K562 (cell line): Measurements from ENCODE around the gene SRP54. TPM values are rescaled to one million over a fixed set of nuclear protein-coding genes. Genes with fewer than 3 reads are reported as not detected.

Source experiments
- ATAC-seq: fragments of 200-7000 bp; cut with Tn5 transposase; 3 replicates; pipeline ENCODE4 v1.9.1; 2020; ENCODE audit warnings: moderate library complexity
- BruUV-seq: library from RNA; stranded (reverse); fragments of 400-500 nt; replicated peaks from 2 replicates; lab custom pipeline; 2021; lab: Mats Ljungman, UMichigan
- CTCF ChIA-PET: fragments of 300-600 bp; formaldehyde crosslinking; extraction: SDS; loops from one replicate; lab custom pipeline; 2021; ENCODE audit warnings: low intra/inter-chr PET ratio; lab: Yijun Ruan, JAX
- POLR2A ChIA-PET: fragments of 300-600, 350-650 bp; sonication (Branson Sonifier 250); formaldehyde crosslinking; extraction: SDS; loops from one replicate; lab custom pipeline; 2021; ENCODE audit warnings: antibody characterized with exemption, inconsistent platforms; lab: Yijun Ruan, JAX
- DNase-seq, 4 experiments: peaks; one replicate each; pipeline versions ENCODE4 v3.0.0 to v3.0.0-alpha.2; 2011 to 2018; ENCODE audit warnings: low spot score in 3 of 4, mixed read lengths in 3 of 4; ENCODE audit errors: extremely low read depth in 1 of 4
- FAIRE-seq: peaks from 2 replicates; lab custom pipeline; 2011; peaks lifted over from hg19 to GRCh38; lab: Jason Lieb, UNC
- H2AFZ ChIP-seq: 2 replicates; pipeline ENCODE4 v1.6.0; 2011; ENCODE audit warnings: low read depth, low read length, control low read depth, inconsistent platforms
- H3K27ac ChIP-seq: fragments of 200-600 bp; 3 replicates; pipeline ENCODE4 v1.8.0; 2011; ENCODE audit warnings: low read depth, mild to moderate bottlenecking, control low read depth, inconsistent platforms, low read length, moderate library complexity, mixed read lengths; ENCODE audit errors: extremely low read depth
- H3K27me3 ChIP-seq, 2 experiments: fragments of 300-600 bp in 1 of 2; 2 replicates in 1 of 2; 3 replicates in 1 of 2; pipeline versions ENCODE4 v1.6.0 to v1.8.0; 2011; ENCODE audit warnings: inconsistent platforms in 2 of 2, low read length in 2 of 2, mild to moderate bottlenecking in 1 of 2, mixed read lengths in 1 of 2, moderate library complexity in 1 of 2; ENCODE audit not compliant: control insufficient read depth in 2 of 2, insufficient read depth in 2 of 2
- H3K36me3 ChIP-seq: fragments of 300-600 bp; 3 replicates; pipeline ENCODE4 v1.8.0; 2011; ENCODE audit warnings: mild to moderate bottlenecking, low read length, inconsistent platforms; ENCODE audit not compliant: control insufficient read depth, insufficient read depth
- H3K4me1 ChIP-seq, 2 experiments: fragments of 200-600 bp in 1 of 2; replicated peaks in 1 of 2; 2 replicates in 1 of 2; 3 replicates in 1 of 2; pipeline versions ENCODE4 v1.5.1 to v1.8.0; 2011; ENCODE audit warnings: inconsistent platforms in 2 of 2, low read length in 2 of 2, mild to moderate bottlenecking in 1 of 2, mixed read lengths in 1 of 2, moderate library complexity in 1 of 2; ENCODE audit not compliant: control insufficient read depth in 2 of 2, insufficient read depth in 2 of 2
- H3K4me2 ChIP-seq: 2 replicates; pipeline ENCODE4 v1.6.1; 2011; ENCODE audit warnings: low read length, control low read depth, inconsistent platforms, mixed read lengths; ENCODE audit not compliant: insufficient read depth
- H3K4me3 ChIP-seq: fragments of 200-600 bp; sonication (generic), shearing (Covaris generic); 2 replicates; pipeline ENCODE4 v1.5.1; 2016; ENCODE audit warnings: control low read depth, inconsistent platforms
- H3K79me2 ChIP-seq: fragments of 200-600 bp; 3 replicates; pipeline ENCODE4 v1.8.0; 2011; ENCODE audit warnings: low read length, inconsistent platforms; ENCODE audit not compliant: control insufficient read depth, insufficient read depth
- H3K9ac ChIP-seq, 2 experiments: 2 replicates each; pipeline versions ENCODE4 v1.6.0 to v1.6.1; 2011; ENCODE audit warnings: low read depth in 2 of 2, low read length in 2 of 2, control low read depth in 1 of 2, inconsistent platforms in 1 of 2, mild to moderate bottlenecking in 1 of 2, mixed read lengths in 1 of 2; ENCODE audit not compliant: insufficient read depth in 1 of 2
- H3K9me1 ChIP-seq: one replicate; pipeline ENCODE4 v1.6.0; 2011; ENCODE audit warnings: inconsistent platforms, mild to moderate bottlenecking, low read length, moderate library complexity; ENCODE audit not compliant: control insufficient read depth, insufficient read depth
- H3K9me3 ChIP-seq: replicated peaks from 2 replicates; pipeline ENCODE4 v1.5.1; 2011; ENCODE audit warnings: low read depth, low read length, inconsistent platforms; ENCODE audit not compliant: control insufficient read depth, insufficient read depth
- H4K20me1 ChIP-seq: replicated peaks from 2 replicates; pipeline ENCODE4 v1.6.1; 2011; ENCODE audit warnings: low read length, inconsistent platforms, mixed read lengths; ENCODE audit not compliant: control insufficient read depth, insufficient read depth
- CBX8 ChIP-seq: fragments of 200-600 bp; sonication (generic); IDR thresholded peaks from 2 replicates; pipeline ENCODE4 v1.6.1; 2012; ENCODE audit warnings: borderline replicate concordance, mixed run types, low read depth, mild to moderate bottlenecking, moderate library complexity, mixed read lengths, low read length, control low read depth, inconsistent platforms; ENCODE audit not compliant: poor library complexity, severe bottlenecking; ENCODE audit errors: extremely low read depth
- CHD4 ChIP-seq: fragments of 200-600 bp; sonication (generic); IDR thresholded peaks from 3 replicates; pipeline ENCODE4 v1.6.1; 2012; ENCODE audit warnings: low read depth, mild to moderate bottlenecking, mixed read lengths, low read length, inconsistent platforms; ENCODE audit not compliant: insufficient read depth, insufficient replicate concordance, poor library complexity, severe bottlenecking
- MAFG ChIP-seq: fragments of 450-650 bp; conservative IDR thresholded peaks from 2 replicates; pipeline ENCODE4 v1.6.1; 2016; ENCODE audit warnings: missing genetic modification characterization, missing compliant biosample characterization
- PHTF2 ChIP-seq: fragments of 250-450 bp; sonication (Bioruptor Pico); IDR thresholded peaks from 2 replicates; pipeline ENCODE4 v1.5.0; 2021; ENCODE audit warnings: mild to moderate bottlenecking
- RBM22 ChIP-seq: fragments of 200-400 bp; formaldehyde crosslinking; IDR thresholded peaks from 2 replicates; pipeline ENCODE4 v1.6.1; 2018; ENCODE audit warnings: low read length, low read depth; ENCODE audit not compliant: poor library complexity, severe bottlenecking
- WGBS: fragments of 100-300 bp; shearing (Covaris generic); methylation state at CpG from one replicate; pipeline ENCODE4 v1.1.6; 2016; ENCODE audit warnings: low coverage, mixed read lengths; ENCODE audit not compliant: insufficient coverage; ENCODE audit errors: missing lambda C conversion rate; 5-methylcytosine and 5-hydroxymethylcytosine counted together
- in situ Hi-C: fragments of 300-500 bp; cut with MboI; formaldehyde crosslinking; loops from 4 replicates; pipeline ENCODE4 v1.15.0; 2018; ENCODE audit warnings: inconsistent platforms, mixed read lengths
- intact Hi-C: fragments of 100-400 bp; cut with micrococcal nuclease; formaldehyde crosslinking; loops from 2 replicates; pipeline ENCODE4 v1.14.2; 2022
- polyA plus RNA-seq, 8 experiments: library from polyadenylated mRNA; depleted of rRNA in 4 of 8; stranded (reverse) in 5 of 8; unstranded in 3 of 8; fragments of >200 nt; fragmentation: Nextera tagmentation in 2 of 8; fragmentation: Illumina TruSeq in 1 of 8; extraction: Ambion mirVana in 2 of 8; extraction: Trizol in 1 of 8; gene quantifications; 2 replicates each; pipeline versions ENCODE4 v1.2.1 to v1.2.3, GENCODE V29; 2011 to 2014; ENCODE audit warnings: inconsistent platforms in 1 of 8, missing spikeins in 1 of 8
- total RNA-seq, 7 experiments: library from RNA; depleted of rRNA in 6 of 7; stranded (reverse); fragments of >200 nt in 6 of 7; fragmentation: Illumina TruSeq in 2 of 7; extraction: Trizol in 2 of 7; gene quantifications; 2 replicates each; pipeline versions ENCODE4 v1.2.1 to v1.2.3, GENCODE V29; 2011 to 2021; ENCODE audit warnings: low replicate concordance in 1 of 7
- TF ChIP-seq, protein P1 (sequence below): fragments of 450-650 bp; IDR thresholded peaks from 2 replicates; pipeline ENCODE4 v1.6.1; 2018; ENCODE audit warnings: mild to moderate bottlenecking, low read depth; ENCODE audit not compliant: partially characterized antibody

The SRP54 gene
- total and polyA plus RNA-seq, 9 of the 15 experiments (the other 6 are each of a cell fraction or from before 2014, with no cell fraction given): 28.6 to 69.8 (median 51.7) TPM

DNA sequence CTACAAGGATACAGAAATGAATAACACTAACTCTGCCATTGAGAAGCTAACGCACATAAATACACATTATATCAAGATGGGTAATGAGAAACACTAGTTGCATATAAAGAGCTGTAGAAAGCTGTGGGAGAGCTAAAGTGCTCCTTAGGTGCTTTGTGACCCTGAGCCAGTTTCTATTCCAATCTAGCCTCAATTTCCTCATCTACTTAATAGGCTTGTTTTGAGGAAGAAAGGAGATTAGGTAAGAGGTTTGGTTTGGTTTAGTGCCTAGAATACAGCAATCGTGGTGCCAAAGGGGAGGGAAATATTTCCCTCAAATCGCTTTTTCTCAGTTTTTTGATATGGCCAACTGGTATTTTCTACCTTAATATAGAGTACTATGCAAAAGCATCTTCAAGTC lies 994 bp downstream of the SRP54 start:
- Histone ChIP-seq H3K4me2 (peak overlapping the region; percentile 91), H3K9me3 (no peaks in the 10 kb centered on the region), H4K20me1 (no peaks in the 10 kb centered on the region), H3K79me2 (peaks cover 86% of the 10 kb centered on the region), H3K27me3 (no peaks in the 10 kb centered on the region), H3K9ac (peak overlapping the region; percentile 35 to 88; a peak in 3 of 4 replicates), H3K4me1 (peaks cover 4 to 6% of the 10 kb centered on the region in 2 experiments; a peak in 4 of 5 replicates), H3K27ac (peak overlapping the region; percentile 97; the same call in 2 of the 3 replicates), H3K9me1 (no peaks in the 10 kb centered on the region), H2AFZ (no peak overlapping the region; the same call in 1 of the 2 replicates), H3K36me3 (no peaks in the 10 kb centered on the region), H3K4me3 (peak overlapping the region; percentile 59)
- in situ Hi-C loops: no loop called here
- FAIRE-seq: no peak
- intact Hi-C loops: loop anchor here (2.0 to 10.0 kb wide), 3 partner anchors 109 to 431 kb away; partner anchors contain the start of genes BAZ1A, PPP2R3C and PRORP
- BruUV-seq: no TSS peak
- TF ChIP-seq PHTF2: no peak
- TF ChIP-seq, protein P1, sequence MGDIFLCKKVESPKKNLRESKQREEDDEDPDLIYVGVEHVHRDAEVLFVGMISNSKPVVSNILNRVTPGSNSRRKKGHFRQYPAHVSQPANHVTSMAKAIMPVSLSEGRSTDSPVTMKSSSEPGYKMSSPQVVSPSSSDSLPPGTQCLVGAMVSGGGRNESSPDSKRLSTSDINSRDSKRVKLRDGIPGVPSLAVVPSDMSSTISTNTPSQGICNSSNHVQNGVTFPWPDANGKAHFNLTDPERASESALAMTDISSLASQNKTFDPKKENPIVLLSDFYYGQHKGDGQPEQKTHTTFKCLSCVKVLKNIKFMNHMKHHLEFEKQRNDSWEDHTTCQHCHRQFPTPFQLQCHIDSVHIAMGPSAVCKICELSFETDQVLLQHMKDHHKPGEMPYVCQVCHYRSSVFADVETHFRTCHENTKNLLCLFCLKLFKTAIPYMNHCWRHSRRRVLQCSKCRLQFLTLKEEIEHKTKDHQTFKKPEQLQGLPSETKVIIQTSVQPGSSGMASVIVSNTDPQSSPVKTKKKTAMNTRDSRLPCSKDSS: no peak
- no peak for TF ChIP-seq MAFG (tag)
- TF ChIP-seq RBM22: no peak
- no peak for TF ChIP-seq CBX8
- no peak for TF ChIP-seq CHD4
- no peak for DNase-seq
- 0% methylated on average over 3 of the region's 3 CpGs for WGBS
- ChIA-PET CTCF (no interaction called here), POLR2A (interaction anchor here (0.6 to 1.4 kb wide), 4 partner anchors 10 to 168 kb away, joined by 3 to 7 read pairs (median 3); no protein-coding TSS in a partner anchor)
- no peak for ATAC-seq
